ENCODE results near the gene WRAP73. TPM values are rescaled to one million over a fixed set of nuclear protein-coding genes. Genes with fewer than 3 reads are reported as not detected.
A peak's percentile ranks its signal among the peaks of the same experiment; 100 is the strongest.
"Not testable (repeated sequence)": the region's sequence is repeated elsewhere in the genome, so short reads cannot be mapped to it uniquely, and the experiment has no call there.

WRAP73 gene
- total RNA-seq, 1 donor from 2014 or later: 22.5 TPM

GRCh38 chr1:3623441-3624199 lies 26.3 kb downstream of the WRAP73 start:
- intact Hi-C loops (cut with DNase I): no loop called here
- H3K4me1 ChIP-seq: peaks cover 43% of the 10 kb centered on the region
- ATAC-seq: no peak

GRCh38 chr1:3622102-3622501 lies 27.8 kb downstream of the WRAP73 start:
- H3K27me3 ChIP-seq (ENCODE audit: low read depth); H3K4me3 ChIP-seq; H3K9me3 ChIP-seq; ATAC-seq; H3K36me3 ChIP-seq; H3K27ac ChIP-seq; intact Hi-C loops (cut with DNase I); DNase-seq: not testable (repeated sequence)
- H3K4me1 ChIP-seq: peaks cover 47% of the 10 kb centered on the region

More at GRCh38 chr1:3623441-3624199, 26.3 kb downstream of the WRAP73 start:
- H3K9me3 ChIP-seq: no peaks in the 10 kb centered on the region
- peak overlapping the region; percentile 88 for H3K27ac ChIP-seq
- no peak for TF ChIP-seq CTCF (IDR thresholded peaks at IDR 0.05)
- DNase-seq: no peak
- H3K27me3 ChIP-seq (ENCODE audit: low read depth): no peaks in the 10 kb centered on the region
- H3K36me3 ChIP-seq: peaks cover 23% of the 10 kb centered on the region
- peak overlapping the region; percentile 99 for H3K4me3 ChIP-seq

DNA sequence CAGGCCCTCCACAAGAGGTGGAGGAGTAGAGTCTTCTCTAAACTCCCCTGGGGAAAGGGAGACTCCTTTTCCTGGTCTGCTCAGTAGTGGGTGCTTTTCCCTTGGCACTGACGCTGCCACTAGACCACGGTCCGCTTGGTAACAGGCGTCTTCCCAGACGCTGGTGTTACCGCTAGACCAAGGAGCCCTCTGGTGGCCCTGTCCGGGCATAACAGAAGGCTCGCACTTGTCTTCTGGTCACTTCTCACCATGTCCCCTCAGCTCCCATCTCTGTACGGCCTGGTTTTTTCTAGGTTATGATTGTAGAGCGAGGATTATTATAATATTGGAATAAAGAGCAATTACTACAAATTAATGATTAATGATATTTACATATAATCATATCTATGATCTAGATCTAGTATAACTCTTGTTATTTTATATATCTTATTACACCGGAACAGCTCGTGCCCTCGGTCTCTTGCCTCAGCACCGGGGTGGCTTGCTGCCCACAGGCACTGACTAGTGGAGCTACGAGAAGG lies 28.7 kb downstream of the WRAP73 start:
- peak; percentile 66 for DNase-seq
- H3K27me3 ChIP-seq (ENCODE audit: low read depth); H3K36me3 ChIP-seq; intact Hi-C loops (cut with DNase I); ATAC-seq; H3K27ac ChIP-seq; H3K9me3 ChIP-seq; H3K4me3 ChIP-seq: not testable (repeated sequence)
- peaks cover 45% of the 10 kb centered on the region for H3K4me1 ChIP-seq
- TF ChIP-seq CTCF (IDR thresholded peaks at IDR 0.05): peak; percentile 72

- DNase-seq (no peak), ATAC-seq (no peak)
- Histone ChIP-seq H3K27me3 (ENCODE audit: low read depth) (no peaks in the 10 kb centered on the region), H3K36me3 (no peaks in the 10 kb centered on the region), H3K4me3 (no peak overlapping the region), H3K27ac (no peak overlapping the region), H3K9me3 (no peaks in the 10 kb centered on the region), H3K4me1 (peaks cover 40% of the 10 kb centered on the region)
- TF ChIP-seq CTCF (IDR thresholded peaks at IDR 0.05): no peak
- intact Hi-C loops (cut with DNase I): no loop called here
Measured at GRCh38 chr1:3620708-3621107, 29.2 kb downstream of the WRAP73 start.

- TF ChIP-seq CTCF (IDR thresholded peaks at IDR 0.05): peak; percentile 85
- H3K27me3 ChIP-seq (ENCODE audit: low read depth): no peaks in the 10 kb centered on the region
- H3K9me3 ChIP-seq: no peaks in the 10 kb centered on the region
- H3K4me3 ChIP-seq: no peak overlapping the region
- no peaks in the 10 kb centered on the region for H3K36me3 ChIP-seq
- H3K27ac ChIP-seq: no peak overlapping the region
- intact Hi-C loops (cut with DNase I): no loop called here
- DNase-seq: peak; percentile 70
- peaks cover 51% of the 10 kb centered on the region for H3K4me1 ChIP-seq
- ATAC-seq: peak; percentile 83 to 86
Measured at GRCh38 chr1:3618881-3619671, 30.8 kb downstream of the WRAP73 start.

- Histone ChIP-seq H3K9me3 (no peaks in the 10 kb centered on the region), H3K4me1 (peaks cover 51% of the 10 kb centered on the region), H3K36me3 (no peaks in the 10 kb centered on the region), H3K27ac (no peak overlapping the region), H3K4me3 (no peak overlapping the region), H3K27me3 (ENCODE audit: low read depth) (no peaks in the 10 kb centered on the region)
- intact Hi-C loops (cut with DNase I): no loop called here
- ATAC-seq (no peak), DNase-seq (no peak)
- TF ChIP-seq CTCF (IDR thresholded peaks at IDR 0.05): no peak
Measured at GRCh38 chr1:3618531-3618880, 31.4 kb downstream of the WRAP73 start.

Data from lower lobe of right lung (tissue), 2 donors.